GM21717 (cell line): ENCODE measurements around the gene NDUFA6.
A peak's percentile ranks its signal among the peaks of the same experiment; 100 is the strongest.
"Not testable (repeated sequence)": the region's sequence is repeated elsewhere in the genome, so short reads cannot be mapped to it uniquely, and the experiment has no call there.

ENCODE experiments used
- ATAC-seq: cut with Tn5 transposase; IDR thresholded peaks from one replicate; pipeline ENCODE4 v1.9.1; 2021; ENCODE audit warnings: mild to moderate bottlenecking, moderate library complexity; ENCODE audit not compliant: unreplicated experiment

NDUFA6 gene

DNA sequence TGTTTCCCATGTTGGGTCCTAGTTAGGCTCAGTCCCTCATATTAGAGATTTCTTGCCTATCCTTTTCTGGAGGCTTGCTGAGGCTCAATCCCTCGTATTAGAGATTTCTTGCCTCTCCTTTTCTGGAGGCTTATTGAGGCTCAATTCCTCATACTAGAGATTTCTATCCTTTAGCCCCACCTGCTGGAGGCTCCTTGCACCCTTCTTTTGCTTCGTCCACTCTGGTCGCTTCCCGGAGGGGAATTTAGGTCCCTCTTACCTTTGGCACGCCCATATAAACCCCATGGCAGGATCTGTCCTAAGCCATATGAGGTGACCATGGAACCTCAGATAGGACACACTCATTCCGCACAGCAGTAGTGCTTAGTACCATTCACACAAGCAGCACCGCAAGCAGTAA is 24.1 kb upstream of the NDUFA6 start:
- no peak for ATAC-seq

DNA sequence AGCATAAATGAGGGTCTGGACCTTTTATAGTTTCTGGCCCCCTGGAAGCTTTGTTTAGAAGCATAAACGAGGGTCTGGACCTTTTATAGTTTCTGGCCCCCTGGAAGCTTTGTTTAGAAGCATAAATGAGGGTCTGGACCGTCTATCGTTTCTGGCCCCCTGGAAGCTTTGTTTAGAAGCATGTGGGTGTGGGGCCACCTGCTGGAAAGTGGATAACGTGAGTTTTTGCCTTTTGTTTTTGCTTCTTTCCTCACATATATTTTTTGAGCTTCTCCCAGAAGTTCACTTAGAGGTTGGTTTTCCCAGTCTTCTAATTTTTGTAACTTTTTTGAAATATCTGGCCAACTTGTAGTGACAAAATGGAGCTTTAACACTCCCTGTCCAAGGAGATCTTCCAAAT is 22.2 kb upstream of the NDUFA6 start:
- not testable (repeated sequence) for ATAC-seq

DNA sequence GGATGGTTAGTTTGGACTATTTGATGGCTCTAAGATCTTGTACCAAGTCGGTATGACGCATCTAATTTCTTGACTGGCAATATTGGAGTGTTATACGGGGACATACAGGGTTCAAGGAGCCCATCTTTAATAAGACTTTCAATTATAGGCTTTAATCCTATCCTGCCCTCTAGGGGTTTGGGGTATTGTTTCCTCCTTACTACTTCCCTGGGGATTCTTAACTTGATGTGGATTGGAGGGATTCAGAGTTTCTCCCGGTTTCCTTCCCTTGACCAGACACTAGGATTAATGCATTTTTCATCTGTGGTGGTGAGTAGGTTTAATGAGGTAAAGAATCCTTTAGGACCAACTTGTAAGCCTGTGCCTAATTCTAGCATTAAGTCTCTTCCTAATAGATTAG is 21.2 kb upstream of the NDUFA6 start:
- ATAC-seq = no peak

DNA sequence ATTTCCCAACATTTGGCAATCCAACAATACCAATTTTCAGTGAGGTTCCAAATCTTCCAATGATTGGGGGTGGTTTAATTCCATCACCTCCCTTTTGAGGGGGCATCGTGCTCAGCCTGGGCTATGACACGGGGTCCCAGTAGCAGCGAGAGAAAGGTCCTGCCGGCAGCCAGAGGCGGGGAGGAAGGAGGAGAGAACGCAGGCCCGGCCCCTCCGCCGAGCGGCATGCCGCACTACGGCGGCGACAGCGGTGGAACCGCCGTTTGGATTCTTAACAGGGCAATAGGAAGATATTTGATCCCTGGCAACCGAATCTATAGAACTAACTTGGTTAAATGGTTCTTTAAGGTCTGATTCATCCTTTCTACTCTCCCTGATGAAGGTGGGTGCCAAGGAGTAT is 18.3 kb upstream of the NDUFA6 start:
- no peak for ATAC-seq

DNA sequence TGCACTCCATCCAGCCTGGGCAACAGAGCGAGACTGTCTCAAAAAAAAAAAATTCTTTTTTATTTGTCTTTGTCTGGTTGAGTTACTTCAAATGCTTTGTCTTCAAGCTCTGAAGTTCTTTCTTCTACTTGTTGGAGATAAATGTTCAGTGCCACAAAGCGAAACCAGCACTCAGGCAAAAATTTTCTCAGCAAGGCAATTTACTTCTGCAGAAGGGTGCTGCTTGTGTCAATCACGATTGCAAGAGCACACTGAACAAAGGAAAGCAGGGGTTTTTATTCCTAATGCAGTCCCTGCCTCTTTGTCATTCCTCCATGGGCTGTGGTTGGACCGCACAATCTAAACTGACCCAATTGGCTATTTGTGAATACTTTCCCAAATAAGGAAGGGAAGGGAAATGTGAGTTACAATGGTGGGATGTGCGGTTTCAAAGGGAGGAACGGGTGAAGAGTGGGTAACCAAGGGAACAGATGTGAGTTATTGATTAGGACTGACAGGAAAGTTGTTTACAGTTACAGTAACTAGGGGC is 13.8 kb upstream of the NDUFA6 start:
- ATAC-seq = not testable (repeated sequence)

DNA sequence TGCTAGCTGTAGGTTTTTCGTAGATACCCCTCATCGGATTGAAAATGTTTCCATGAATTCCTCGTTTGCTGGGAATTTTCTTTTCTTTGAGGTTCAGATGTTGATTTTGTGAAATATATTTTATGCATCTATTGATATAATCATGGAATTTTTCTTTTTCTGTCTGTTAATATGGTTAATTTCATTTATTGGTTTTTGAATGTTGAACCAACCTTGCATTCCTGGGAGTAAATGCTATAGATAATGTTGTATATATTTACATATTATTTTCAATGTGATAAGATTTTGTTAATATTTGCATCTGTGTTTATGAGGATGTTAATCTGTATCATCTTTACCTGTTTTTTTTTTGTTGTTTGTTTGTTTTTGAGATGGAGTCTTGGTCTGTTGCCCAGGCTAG is 10.6 kb upstream of the NDUFA6 start:
- ATAC-seq = no peak

DNA sequence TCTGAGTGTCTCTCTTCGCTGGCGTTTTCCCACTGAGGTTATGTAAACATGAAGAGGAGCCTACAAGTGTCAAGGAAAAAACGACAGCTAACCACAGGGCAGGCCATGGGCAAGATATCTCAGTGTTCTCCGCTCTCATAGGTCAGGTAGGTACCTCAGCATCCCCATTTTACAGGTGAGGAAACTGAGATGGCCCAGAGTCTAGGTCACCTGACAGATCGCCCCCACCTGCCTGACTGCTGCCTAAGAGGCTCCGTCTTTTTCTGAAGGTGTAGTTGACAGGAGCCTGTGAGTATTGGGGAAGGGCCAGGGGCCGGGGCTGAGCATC is 847 bp upstream of the NDUFA6 start:
- no peak for ATAC-seq

DNA sequence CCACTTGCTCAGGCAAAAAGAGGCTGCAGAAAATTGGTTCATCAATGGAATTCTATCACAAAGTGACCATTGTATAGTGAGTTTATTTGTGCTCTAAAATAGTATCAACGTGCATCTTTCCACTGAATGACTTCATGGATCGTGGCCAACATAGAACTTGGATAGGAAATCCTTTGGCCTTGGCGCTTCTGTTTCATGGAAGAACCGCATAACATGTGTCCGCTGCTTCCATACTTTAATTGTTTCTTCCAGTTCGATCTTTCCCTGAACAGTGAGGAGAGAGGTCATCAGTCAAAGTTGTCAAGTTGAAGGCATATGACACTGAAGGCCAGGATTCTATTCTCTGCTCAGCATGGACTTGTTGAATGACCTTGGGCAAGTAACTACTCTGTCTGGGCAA is 4.5 kb downstream of the NDUFA6 start:
- ATAC-seq = no peak

DNA sequence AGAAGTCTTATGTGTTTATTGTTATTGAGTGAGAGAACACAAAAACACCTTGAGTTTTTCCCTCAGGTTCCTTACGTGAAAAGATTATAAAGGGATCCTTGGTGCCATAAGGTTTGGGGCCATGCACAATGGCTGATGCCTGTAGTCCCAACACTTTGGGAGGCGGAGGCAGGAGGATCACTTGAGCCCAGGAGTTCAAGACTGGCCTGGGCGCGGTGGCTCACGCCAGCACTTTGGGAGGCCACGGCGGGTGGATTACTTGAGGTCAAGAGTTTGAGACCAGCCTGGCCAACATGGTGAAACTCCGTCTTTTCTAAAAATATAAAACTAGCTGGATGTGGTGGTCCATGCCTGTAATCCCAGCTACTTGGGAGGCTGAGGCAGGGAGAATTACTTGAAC is 5.7 kb downstream of the NDUFA6 start:
- ATAC-seq = no peak

DNA sequence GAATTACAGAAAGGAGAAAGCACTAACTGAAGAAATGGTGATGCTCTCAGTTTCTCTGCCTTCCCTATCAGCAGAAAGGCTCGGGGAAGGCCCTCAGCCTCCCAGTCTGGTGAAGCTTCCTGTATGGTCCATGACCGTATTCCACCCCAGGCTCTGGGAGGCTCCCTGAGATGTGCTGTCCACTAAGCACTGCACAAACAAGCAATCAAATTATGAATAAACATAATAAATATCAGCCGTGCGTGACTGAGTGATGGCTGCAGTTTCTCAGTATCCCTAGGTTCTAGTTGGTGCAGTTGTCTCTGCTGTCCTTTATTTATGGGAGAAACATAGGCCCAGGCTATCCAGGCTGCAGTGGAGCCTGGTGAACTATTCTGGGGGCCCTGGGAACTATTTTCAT is 7.5 kb downstream of the NDUFA6 start:
- no peak for ATAC-seq

DNA sequence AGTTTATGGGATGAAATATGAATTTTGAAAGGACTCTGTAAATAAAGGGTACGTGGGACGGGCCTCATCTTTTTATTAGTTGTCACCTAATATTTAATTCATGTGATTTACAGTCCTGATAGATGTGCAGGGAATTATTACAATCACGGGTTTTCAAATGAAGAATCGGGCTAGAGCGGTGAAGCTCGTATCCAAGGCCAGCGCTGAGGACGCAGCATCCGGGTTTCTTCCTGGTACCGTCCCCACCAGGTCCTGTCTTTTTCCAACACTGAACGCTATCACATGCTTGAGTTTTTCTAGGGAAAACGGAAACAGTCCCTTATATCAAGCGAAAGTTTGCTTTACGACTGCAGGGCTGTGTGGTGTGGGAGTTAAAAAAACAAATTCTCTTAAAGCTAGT is 10.3 kb downstream of the NDUFA6 start:
- ATAC-seq = no peak

DNA sequence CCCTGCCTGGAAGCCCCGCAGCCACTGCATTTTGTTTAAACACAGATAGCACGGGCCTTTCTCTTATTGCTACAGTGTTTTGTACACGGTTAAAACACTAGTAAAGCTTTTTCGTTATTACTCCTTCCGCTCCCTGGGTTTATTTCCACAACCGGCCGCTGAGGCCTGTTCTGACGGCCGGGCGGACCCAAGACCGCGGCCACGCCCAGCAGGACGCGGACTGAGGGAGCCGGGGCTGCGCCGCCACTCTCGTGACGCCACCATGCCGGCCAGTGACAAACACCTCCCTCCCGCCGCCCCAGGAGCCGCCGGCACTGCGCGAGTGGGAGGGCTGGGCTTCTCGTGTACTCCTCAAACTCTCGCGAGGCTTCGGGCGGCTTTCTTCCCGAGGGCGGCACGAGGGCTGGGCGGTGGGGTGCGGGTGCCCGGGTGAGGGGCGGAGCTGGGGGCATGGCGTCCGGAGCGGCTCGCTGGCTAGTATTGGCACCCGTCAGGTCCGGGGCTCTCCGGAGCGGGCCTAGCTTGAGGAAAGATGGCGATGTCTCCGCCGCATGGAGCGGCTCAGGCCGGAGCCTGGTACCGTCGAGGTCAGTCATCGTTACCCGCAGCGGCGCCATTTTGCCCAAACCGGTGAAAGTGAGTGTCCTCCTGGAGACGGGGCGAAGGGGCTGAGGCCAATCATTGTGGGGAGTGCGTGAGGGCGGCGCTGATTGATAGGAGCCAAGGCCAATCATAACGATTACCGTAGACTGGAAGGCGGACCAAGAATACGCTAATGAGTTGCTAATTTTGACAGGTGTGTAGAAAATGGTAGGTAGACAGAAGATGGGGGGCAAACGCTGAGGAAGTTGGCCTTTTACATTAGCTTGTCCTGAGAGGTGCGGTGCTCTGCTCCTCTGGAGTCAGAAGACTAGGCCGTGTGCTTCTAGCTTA is 11.0 kb downstream of the NDUFA6 start, which contains the start of gene SMDT1:
TSS of gene SMDT1 (plus strand) at position 382 of the 933 bp plus-strand sequence. CDS start at position 451, 69 bp downstream.
- ATAC-seq = peak; percentile 74

DNA sequence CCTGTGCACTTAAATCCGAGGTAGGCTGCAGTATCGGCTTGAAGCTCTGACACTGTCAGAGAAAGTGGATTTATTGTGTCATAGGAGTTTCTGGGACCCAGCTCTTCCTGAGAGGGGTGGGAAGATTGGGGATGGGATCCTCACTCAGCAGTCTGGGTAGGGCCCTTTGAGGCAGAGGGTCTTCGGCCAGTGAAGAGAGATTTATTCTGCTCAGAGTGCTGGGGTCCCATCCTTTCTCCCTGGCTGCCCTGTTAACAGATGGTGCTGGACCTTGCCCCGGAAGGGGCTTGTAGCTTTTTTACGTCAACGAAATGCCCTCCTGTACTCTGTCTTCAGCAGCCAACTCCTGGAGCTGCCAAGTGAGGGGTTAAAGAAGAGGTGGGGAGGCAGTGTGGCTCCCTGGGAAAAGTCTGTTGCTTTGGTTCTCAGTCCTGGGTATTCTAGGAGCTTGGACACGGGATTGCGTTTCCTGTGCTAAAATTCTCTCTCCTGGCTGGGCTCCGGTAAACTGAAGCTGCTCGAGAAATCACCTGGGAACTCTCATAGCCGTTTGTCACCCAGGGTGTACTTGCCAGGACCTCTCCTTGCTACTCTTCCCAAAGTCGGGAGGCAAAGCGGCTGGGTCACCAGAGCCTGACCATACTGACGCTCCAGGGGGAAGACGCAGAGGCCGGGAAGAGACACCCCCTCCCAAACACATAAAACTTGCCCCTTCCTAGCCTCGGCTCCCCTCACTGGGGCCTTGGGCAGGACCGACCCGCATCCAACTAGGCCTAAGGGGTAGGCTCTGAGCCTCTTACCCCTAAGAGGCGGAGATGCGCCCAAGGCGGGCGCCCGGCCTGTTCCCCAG is 11.9 kb downstream of the NDUFA6 start:
- ATAC-seq = peak; percentile 8

DNA sequence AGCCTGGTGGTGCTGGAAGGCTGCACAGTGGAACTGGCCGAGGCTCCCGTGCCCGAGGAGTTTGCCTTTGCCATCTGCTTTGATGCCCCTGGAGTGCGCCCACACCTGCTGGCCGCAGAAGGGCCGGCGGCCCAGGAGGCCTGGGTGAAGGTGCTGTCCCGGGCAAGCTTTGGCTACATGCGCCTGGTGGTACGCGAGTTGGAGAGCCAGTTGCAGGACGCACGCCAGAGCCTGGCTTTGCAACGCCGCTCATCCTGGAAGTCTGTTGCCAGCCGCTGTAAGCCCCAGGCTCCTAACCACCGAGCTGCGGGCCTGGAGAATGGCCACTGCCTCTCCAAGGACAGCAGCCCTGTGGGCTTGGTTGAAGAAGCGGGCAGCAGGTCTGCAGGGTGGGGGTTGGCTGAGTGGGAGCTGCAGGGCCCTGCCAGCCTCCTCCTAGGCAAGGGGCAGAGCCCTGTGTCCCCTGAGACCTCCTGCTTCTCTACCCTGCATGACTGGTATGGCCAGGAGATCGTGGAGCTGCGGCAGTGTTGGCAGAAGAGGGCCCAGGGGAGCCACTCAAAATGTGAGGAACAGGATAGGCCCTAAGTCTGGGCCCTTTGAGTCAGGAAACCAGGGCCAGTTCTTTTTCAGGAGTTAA is 13.0 kb downstream of the NDUFA6 start:
- ATAC-seq = no peak

DNA sequence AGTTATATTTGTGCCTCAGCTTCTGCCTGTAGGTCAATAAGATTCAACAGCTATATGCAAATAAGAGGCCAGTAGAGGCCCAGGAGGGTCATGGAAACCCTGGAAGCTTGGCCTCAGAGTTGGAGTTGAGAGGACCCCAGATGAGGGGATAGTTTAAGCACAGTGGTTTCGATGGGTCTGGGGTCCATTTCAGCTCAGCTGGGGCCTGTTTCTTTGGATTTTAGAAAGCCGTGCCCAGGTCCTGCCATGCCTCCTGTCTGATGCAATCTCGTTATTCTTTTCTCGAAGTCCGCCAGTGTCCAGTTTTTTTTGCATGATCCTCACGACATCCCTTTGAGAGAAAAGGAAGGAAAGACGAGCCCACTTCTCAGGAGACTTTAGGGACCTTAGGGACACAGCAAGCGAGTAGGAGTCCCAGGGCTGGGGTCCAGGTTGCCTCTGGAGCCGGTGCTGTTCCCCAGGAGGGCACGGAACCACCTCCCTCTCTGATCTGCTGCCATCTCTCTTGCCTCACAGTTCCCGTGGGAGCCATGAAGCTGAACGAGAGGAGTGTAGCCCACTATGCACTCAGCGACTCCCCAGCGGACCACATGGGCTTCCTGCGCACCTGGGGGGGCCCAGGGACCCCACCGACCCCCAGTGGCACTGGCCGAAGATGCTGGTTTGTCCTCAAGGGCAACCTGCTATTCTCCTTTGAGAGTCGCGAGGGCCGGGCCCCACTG is 13.6 kb downstream of the NDUFA6 start:
- no peak for ATAC-seq

DNA sequence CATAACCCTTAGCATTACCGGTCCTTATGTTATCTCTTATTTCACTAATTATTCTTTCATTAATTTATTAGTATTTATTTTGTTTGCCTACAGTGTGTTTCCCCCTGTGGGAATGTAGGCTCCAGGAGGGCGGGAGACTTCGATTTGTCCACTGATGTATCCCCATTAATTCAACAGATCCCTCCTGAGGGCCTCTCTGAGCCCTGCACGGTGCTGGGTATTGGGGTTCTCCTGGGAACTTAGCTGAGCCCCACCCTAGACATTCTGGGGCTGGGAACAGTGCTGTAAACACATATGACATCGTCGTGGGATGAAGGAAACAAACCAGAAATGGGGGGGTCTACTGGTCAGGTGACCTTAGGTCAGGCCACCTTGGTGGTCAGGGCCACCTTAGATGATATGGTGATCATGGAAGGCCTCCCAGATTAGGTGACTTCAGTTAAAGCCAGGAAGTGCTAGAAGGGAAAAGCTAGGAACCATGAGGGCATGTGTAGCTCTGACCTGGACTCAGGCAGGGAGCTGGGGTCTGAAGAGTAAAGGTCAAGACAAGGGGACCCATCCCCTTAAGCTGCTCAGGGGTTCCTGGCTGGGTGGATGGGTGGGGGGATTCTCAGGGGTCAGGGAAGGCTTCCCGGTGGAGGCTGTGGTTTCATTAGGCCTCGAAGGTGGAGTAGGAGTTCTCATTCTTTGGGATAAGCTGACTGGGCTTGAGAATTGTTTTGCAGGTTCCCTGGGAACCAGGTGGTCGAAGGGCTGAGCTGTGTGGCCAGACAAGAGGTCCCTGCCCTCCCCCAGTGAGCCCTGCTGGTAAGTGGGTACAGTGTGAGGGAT is 15.5 kb downstream of the NDUFA6 start:
- ATAC-seq = no peak

DNA sequence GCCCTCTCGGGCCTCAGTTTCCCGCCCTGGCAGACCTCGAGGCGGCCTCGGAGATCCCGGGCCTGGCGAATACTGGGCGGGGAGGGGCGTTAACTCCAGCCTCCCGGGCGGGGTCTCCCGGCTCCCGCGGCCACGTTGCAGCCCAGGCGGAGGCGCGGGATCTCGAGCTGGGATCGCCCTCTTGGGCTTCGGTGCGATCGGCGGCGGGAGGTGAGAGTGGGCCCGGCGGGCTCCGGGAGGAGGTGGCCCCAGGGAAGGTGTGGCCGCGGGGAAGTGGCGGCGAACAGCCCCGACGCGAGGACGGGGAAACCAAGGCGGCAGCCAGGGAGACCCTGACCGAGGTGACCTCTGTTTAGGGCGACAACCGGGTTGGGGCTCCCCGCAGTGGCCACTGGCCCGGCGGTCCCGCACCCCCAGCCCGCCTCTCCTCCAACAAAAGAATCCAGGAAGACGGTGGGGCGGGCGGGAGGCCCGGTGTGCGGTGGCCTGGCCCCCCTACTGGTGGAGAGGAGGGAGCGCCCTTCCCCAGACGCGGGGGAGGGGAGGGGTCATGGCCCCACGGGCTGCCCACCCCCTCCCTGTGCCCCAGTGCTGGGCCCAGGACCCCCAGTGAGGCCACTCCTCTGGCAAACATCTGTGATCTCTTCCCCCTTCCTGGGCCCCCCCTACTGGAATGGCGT is 16.3 kb downstream of the NDUFA6 start, which contains the start of gene PHETA2:
TSS of gene PHETA2 (plus strand) at position 117 of the 680 bp plus-strand sequence. CDS start 3,046 bp downstream, outside the sequence.
- no peak for ATAC-seq

DNA sequence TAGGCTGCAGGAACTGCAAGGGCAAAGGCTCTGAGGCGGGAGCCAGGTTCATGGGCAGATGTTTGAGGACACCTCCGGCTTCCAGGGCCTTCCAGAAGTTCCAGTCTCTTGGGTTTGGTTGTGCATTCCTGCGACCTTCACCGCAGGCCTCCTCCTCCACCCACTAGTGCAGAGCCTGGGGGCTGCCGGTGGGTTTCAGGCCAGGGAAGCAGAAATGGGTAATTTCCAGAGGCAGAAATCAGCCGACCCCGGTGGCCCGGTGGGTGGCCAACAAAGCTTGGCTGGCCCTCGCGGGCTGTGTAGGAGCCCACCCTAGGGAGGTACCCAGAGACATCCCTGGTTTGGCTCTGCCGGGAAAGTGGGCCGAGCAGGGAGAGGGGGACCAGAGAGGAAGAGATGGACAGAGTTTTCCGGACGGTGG is 16.9 kb downstream of the NDUFA6 start:
- no peak for ATAC-seq
